ENCODE measurements around the gene DNAH5.

- TF ChIP-seq CTCF (IDR thresholded peaks at IDR 0.05) = no peak
- no peak for TF ChIP-seq POLR2A (IDR thresholded peaks at IDR 0.05)
These were observed 12.5 kb downstream of the DNAH5 start for GRCh38 chr5:13932011-13932410.

All from adrenal gland (tissue), 5 donors.